ENCODE data around the gene CPXM1.
"Not testable (repeated sequence)": the region's sequence is repeated elsewhere in the genome, so short reads cannot be mapped to it uniquely, and the experiment has no call there.

The CPXM1 gene

GRCh38 chr20:2820896-2821869 lies 20.8 kb upstream of the CPXM1 start:
- DNase-seq = no peak

GRCh38 chr20:2820084-2820895 lies 19.9 kb upstream of the CPXM1 start:
- no peak for DNase-seq

- DNase-seq = no peak
Measured at GRCh38 chr20:2817891-2818595, 17.6 kb upstream of the CPXM1 start.

GRCh38 chr20:2817341-2817726 lies 16.9 kb upstream of the CPXM1 start:
- DNase-seq = no peak

- DNase-seq = no peak
Measured at GRCh38 chr20:2816583-2817340, 16.3 kb upstream of the CPXM1 start.

GRCh38 chr20:2816030-2816582 lies 15.7 kb upstream of the CPXM1 start, which contains the start of gene TMEM239:
TSS of gene TMEM239 (plus strand) at chr20:2816364. CDS start at chr20:2816555, 191 bp downstream.
- no peak for DNase-seq

GRCh38 chr20:2815242-2815900 lies 14.9 kb upstream of the CPXM1 start:
- DNase-seq = no peak

- DNase-seq = no peak
Measured at GRCh38 chr20:2814587-2815051, 14.2 kb upstream of the CPXM1 start, which contains the start of gene C20orf141. TSS of gene C20orf141 (plus strand) at chr20:2814987. CDS start at chr20:2815185, 198 bp downstream.

GRCh38 chr20:2814076-2814475 lies 13.6 kb upstream of the CPXM1 start:
- no peak for DNase-seq

- no peak for DNase-seq
Measured at GRCh38 chr20:2812189-2812588, 11.8 kb upstream of the CPXM1 start.

- DNase-seq = no peak
Measured at GRCh38 chr20:2809690-2810089, 9.3 kb upstream of the CPXM1 start.

GRCh38 chr20:2807929-2808328 lies 7.5 kb upstream of the CPXM1 start:
- not testable (repeated sequence) for DNase-seq

- no peak for DNase-seq
Measured at GRCh38 chr20:2807019-2807418, 6.6 kb upstream of the CPXM1 start.

GRCh38 chr20:2806351-2806701 lies 5.9 kb upstream of the CPXM1 start:
- no peak for DNase-seq

GRCh38 chr20:2805689-2806350 lies 5.4 kb upstream of the CPXM1 start:
- DNase-seq = no peak

GRCh38 chr20:2804852-2805688 lies 4.6 kb upstream of the CPXM1 start:
- no peak for DNase-seq

GRCh38 chr20:2804041-2804828 lies 3.8 kb upstream of the CPXM1 start:
- no peak for DNase-seq

- no peak for DNase-seq
Measured at GRCh38 chr20:2801286-2801728, 880 bp upstream of the CPXM1 start.
